PC-9 (cell line): ENCODE measurements around the gene JAK3.

ENCODE experiments used
- EZH2 ChIP-seq: fragments of 200-600 bp; sonication (generic); IDR thresholded peaks from 2 replicates; pipeline ENCODE4 v1.8.0; 2017; ENCODE audit warnings: antibody characterized with exemption, low read depth
- TF ChIP-seq, protein P1 (sequence below): fragments of 200-600 bp; sonication (generic); conservative IDR thresholded peaks from 2 replicates; pipeline ENCODE4 v1.6.1; 2017; ENCODE audit warnings: mixed run types, antibody characterized with exemption, mild to moderate bottlenecking, moderate library complexity

- TF ChIP-seq, protein P1, sequence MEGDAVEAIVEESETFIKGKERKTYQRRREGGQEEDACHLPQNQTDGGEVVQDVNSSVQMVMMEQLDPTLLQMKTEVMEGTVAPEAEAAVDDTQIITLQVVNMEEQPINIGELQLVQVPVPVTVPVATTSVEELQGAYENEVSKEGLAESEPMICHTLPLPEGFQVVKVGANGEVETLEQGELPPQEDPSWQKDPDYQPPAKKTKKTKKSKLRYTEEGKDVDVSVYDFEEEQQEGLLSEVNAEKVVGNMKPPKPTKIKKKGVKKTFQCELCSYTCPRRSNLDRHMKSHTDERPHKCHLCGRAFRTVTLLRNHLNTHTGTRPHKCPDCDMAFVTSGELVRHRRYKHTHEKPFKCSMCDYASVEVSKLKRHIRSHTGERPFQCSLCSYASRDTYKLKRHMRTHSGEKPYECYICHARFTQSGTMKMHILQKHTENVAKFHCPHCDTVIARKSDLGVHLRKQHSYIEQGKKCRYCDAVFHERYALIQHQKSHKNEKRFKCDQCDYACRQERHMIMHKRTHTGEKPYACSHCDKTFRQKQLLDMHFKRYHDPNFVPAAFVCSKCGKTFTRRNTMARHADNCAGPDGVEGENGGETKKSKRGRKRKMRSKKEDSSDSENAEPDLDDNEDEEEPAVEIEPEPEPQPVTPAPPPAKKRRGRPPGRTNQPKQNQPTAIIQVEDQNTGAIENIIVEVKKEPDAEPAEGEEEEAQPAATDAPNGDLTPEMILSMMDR = no peak
- no peak for TF ChIP-seq EZH2
Measured at GRCh38 chr19:17790059-17790780, 57.6 kb downstream of the JAK3 start.
